Heart left ventricle (tissue), 16 donors: ENCODE results near the gene DSCAM. TPM values are rescaled to one million over a fixed set of nuclear protein-coding genes. Genes with fewer than 3 reads are reported as not detected.

Experiments
- ATAC-seq, 4 donors: fragments of 200-7000 bp; cut with Tn5 transposase; one replicate each; pipeline ENCODE4 v1.9.1; 2020 to 2022; ENCODE audit warnings: moderate library complexity in 4 of 4, mild to moderate bottlenecking in 3 of 4, moderate number of reproducible peaks in 1 of 4
- DNase-seq, 5 donors: peaks; one replicate each; pipeline ENCODE4 v3.0.0-alpha.2; 2020
- H3K27ac ChIP-seq, 12 donors: fragments of 200-600 bp; sonication (generic) in 4 of 12; one replicate each; pipeline versions ENCODE4 v1.5.0 to v1.8.0; 2016 to 2022; ENCODE audit warnings: mild to moderate bottlenecking in 2 of 12
- H3K27me3 ChIP-seq, 9 donors: fragments of 200-600 bp; sonication (generic) in 2 of 9; one replicate each; pipeline versions ENCODE4 v1.5.1 to v1.8.0; 2016 to 2022; ENCODE audit warnings: mild to moderate bottlenecking in 3 of 9
- H3K36me3 ChIP-seq, 9 donors: fragments of 200-600 bp; sonication (generic) in 2 of 9; one replicate each; pipeline versions ENCODE4 v1.5.0 to v1.8.0; 2018 to 2022; ENCODE audit warnings: mild to moderate bottlenecking in 2 of 9
- H3K4me1 ChIP-seq, 12 donors: fragments of 200-600 bp; sonication (generic) in 4 of 12; one replicate each; pipeline versions ENCODE4 v1.5.0 to v1.8.0; 2016 to 2022; ENCODE audit warnings: mild to moderate bottlenecking in 3 of 12
- H3K4me3 ChIP-seq, 12 donors: fragments of 200-600 bp; sonication (generic) in 4 of 12; one replicate each; pipeline versions ENCODE4 v1.5.0 to v1.8.0; 2017 to 2022; ENCODE audit warnings: mild to moderate bottlenecking in 9 of 12, moderate library complexity in 4 of 12
- H3K9me3 ChIP-seq, 12 donors: fragments of 200-600 bp; sonication (generic) in 4 of 12; one replicate each; pipeline versions ENCODE4 v1.5.0 to v1.8.0; 2016 to 2022; ENCODE audit warnings: mild to moderate bottlenecking in 1 of 12
- CTCF ChIP-seq, 12 donors: fragments of 200-600 bp; sonication (generic) in 4 of 12; IDR thresholded peaks; one replicate each; pipeline versions ENCODE4 v1.5.0 to v1.8.0; 2018 to 2022; ENCODE audit warnings: antibody characterized with exemption in 12 of 12, mild to moderate bottlenecking in 5 of 12
- POLR2A ChIP-seq, 2 donors: fragments of 450-650 bp; IDR thresholded peaks; one replicate each; pipeline ENCODE4 v1.6.1; 2017; ENCODE audit warnings: antibody characterized with exemption in 2 of 2, mild to moderate bottlenecking in 2 of 2, moderate library complexity in 2 of 2
- WGBS, 4 donors: extraction: QIAGEN DNeasy Blood & Tissue Kit in 2 of 4; methylation state at CpG; one replicate each; pipeline versions ENCODE4 v1.1.5 to v1.1.7; 2013 to 2018; 5-methylcytosine and 5-hydroxymethylcytosine counted together
- intact Hi-C, 10 donors: fragments of 100-400 bp; cut with DNase I; formaldehyde crosslinking; loops; one replicate each; pipeline versions ENCODE4 v1.11.1 to v1.14.2; 2022
- polyA plus RNA-seq, 2 donors: library from polyadenylated mRNA; stranded (reverse); fragments of 200-250 nt; gene quantifications; one replicate each; pipeline ENCODE4 v1.2.3, GENCODE V29; 2013
- total RNA-seq, 9 donors: library from RNA; depleted of rRNA in 2 of 9; stranded (reverse); fragments of >200 nt in 2 of 9; fragmentation: NEBNext Ultra II Directional in 3 of 9; extraction: Animal tissue kit (Norgen Biotek cat#: 25700) in 3 of 9; gene quantifications; one replicate each; pipeline versions ENCODE4 v1.1.0 to v1.2.4, GENCODE V29; 2016 to 2023
- donor health status: ischemic (EF 13 %, LVEDD 7.1; RV severe dilation, severe dysfunction).
- donor health status: healthy with polysubstance abuse.
- donor health status: DM: no; HTN: yes; CAD: no.
- donor health status: DM: no; HTN: no; CAD: no.
- donor health status: ischemic (EF 25% LVEDD 6.9; RV normal size, moderate dysfunction).
- donor health status: ischemic (EF 25% LVEDD 5.7; RV mildly dilated, moderate dysfunction).
- donor health status: healthy.
- donor health status: DM: yes; HTN: yes; CAD: no.
- donor health status: ischemic (EF 35%, LVEDD 5.7; RV mildly dilated, moderate dysfunction).
- donor health status: nonischemic (EF 11% LVEDD 7.7; RV severe dilation, severe dysfunction).
- donor health status: DM: yes; HTN: yes; CAD: no.
- donor health status: PGD.
- donor health status: ischemic (EF 29% LVEDD 5.4; RV normal size, mild dysfunction).
- donor health status: nonischemic (EF 23%, LVEDD 6.1; RV moderate dilation, normal function).

Gene DSCAM
- total and polyA plus RNA-seq, 11 donors: 0.03 TPM; not detected in 10

- Histone ChIP-seq H3K36me3 (no peaks in the 10 kb centered on the region), H3K4me1 (no peaks in the 10 kb centered on the region), H3K27me3 (peaks cover 0 to 3% (median 0%) of the 10 kb centered on the region in 9 donors), H3K27ac (no peak overlapping the region), H3K9me3 (peaks cover 0 to 5% (median 0%) of the 10 kb centered on the region in 12 donors), H3K4me3 (no peak overlapping the region)
- intact Hi-C loops: no loop called here
- DNase-seq (peak in 4 of 5 donors; percentile 24 to 40 (median 34)), ATAC-seq (peak; percentile 58 to 78 (median 60))
- TF ChIP-seq CTCF (IDR thresholded peaks at IDR 0.05): no peak
- no peak for TF ChIP-seq POLR2A (IDR thresholded peaks at IDR 0.05)
- 47 to 65% (median 57%) methylated on average over 3 of the region's 3 CpGs for WGBS, 4 donors
Measured at GRCh38 chr21:40685141-40685540, 161.8 kb downstream of the DSCAM start.

GRCh38 chr21:40684726-40685125 is 162.2 kb downstream of the DSCAM start:
- no peak for TF ChIP-seq POLR2A (IDR thresholded peaks at IDR 0.05)
- no peak for TF ChIP-seq CTCF (IDR thresholded peaks at IDR 0.05)

GRCh38 chr21:40683349-40683748 is 163.6 kb downstream of the DSCAM start:
- Histone ChIP-seq H3K27me3 (peaks cover 0 to 3% (median 0%) of the 10 kb centered on the region in 9 donors), H3K4me1 (no peaks in the 10 kb centered on the region), H3K9me3 (peaks cover 0 to 5% (median 0%) of the 10 kb centered on the region in 12 donors), H3K4me3 (no peak overlapping the region), H3K36me3 (no peaks in the 10 kb centered on the region), H3K27ac (no peak overlapping the region)
- intact Hi-C loops: no loop called here
- TF ChIP-seq CTCF (IDR thresholded peaks at IDR 0.05): no peak
- no peak for TF ChIP-seq POLR2A (IDR thresholded peaks at IDR 0.05)
- WGBS, 4 donors: 74 to 84% (median 79%) methylated on average over 5 of the region's 5 CpGs
- no peak for DNase-seq
- ATAC-seq: no peak

More at GRCh38 chr21:40684726-40685125, 162.2 kb downstream of the DSCAM start:
- DNase-seq: no peak
- no peak overlapping the region for H3K4me3 ChIP-seq
- no peak for ATAC-seq
- H3K9me3 ChIP-seq: peaks cover 0 to 5% (median 0%) of the 10 kb centered on the region in 12 donors
- H3K27me3 ChIP-seq: peaks cover 0 to 3% (median 0%) of the 10 kb centered on the region in 9 donors
- 86 to 92% (median 88%) methylated on average over 2 of the region's 2 CpGs for WGBS, 4 donors
- H3K36me3 ChIP-seq: no peaks in the 10 kb centered on the region
- intact Hi-C loops: no loop called here
- no peaks in the 10 kb centered on the region for H3K4me1 ChIP-seq
- no peak overlapping the region for H3K27ac ChIP-seq

DNA sequence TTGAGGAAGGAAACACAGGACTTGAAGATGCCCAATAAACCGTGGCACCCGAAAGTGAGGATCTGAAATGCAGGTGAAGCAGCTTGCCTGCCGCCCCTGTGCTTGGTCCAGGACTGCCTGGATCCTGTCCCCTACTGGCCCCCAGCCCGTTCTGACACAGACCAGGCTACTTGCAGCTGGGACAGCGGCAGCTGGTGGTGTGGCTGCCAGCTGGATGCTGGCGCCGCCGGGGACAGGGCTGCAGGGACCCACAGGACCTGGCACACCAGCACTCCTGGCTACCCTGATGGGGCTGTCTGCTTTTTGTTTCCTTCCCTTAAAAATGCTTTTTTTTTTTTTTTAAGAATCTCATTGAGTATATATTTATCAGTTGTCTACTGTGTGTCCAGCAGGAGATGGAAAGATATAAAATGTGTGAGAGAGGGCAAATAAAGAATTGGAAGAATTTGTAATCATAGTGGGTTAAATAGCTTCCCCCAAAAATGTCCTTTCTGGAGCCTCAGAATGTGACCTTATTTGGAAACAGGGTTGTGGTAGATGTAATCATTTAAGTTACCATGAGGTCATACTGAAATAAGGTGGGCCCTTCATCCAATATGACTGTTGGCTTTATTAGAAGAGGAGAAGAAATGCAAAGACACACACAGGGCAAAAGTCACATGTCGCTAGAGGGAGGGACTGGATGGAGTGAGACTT is 165.6 kb downstream of the DSCAM start:
- DNase-seq: peak in 4 of 5 donors; percentile 11 to 65 (median 48)
- Histone ChIP-seq H3K4me3 (no peak overlapping the region), H3K9me3 (peaks cover 0 to 5% (median 0%) of the 10 kb centered on the region in 12 donors), H3K27ac (no peak overlapping the region), H3K27me3 (peaks cover 0 to 3% (median 0%) of the 10 kb centered on the region in 9 donors), H3K4me1 (no peaks in the 10 kb centered on the region), H3K36me3 (no peaks in the 10 kb centered on the region)
- ATAC-seq: peak in 3 of 4 donors; percentile 54 to 74 (median 63)
- intact Hi-C loops: no loop called here
- 49 to 58% (median 53%) methylated on average over 9 of the region's 9 CpGs for WGBS, 4 donors
- TF ChIP-seq CTCF (IDR thresholded peaks at IDR 0.05): no peak
- no peak for TF ChIP-seq POLR2A (IDR thresholded peaks at IDR 0.05)
